Ishikawa (cell line): ENCODE measurements around the gene ZNF821.
A peak's percentile ranks its signal among the peaks of the same experiment; 100 is the strongest.

Source experiments
- CEBPB ChIP-seq: IDR thresholded peaks from 2 replicates; pipeline ENCODE4 v1.6.1; 2012
- EP300 ChIP-seq: IDR thresholded peaks from 2 replicates; pipeline ENCODE4 v1.6.1; 2012; ENCODE audit warnings: borderline replicate concordance
- RAD21 ChIP-seq: IDR thresholded peaks from 2 replicates; pipeline ENCODE4 v1.6.1; 2012; ENCODE audit warnings: low read depth
- TEAD4 ChIP-seq: IDR thresholded peaks from 2 replicates; pipeline ENCODE4 v1.6.1; 2012
- ZBTB7A ChIP-seq: IDR thresholded peaks from 2 replicates; pipeline ENCODE4 v1.6.1; 2012; ENCODE audit warnings: low read depth
- TF ChIP-seq, protein P1 (sequence below): IDR thresholded peaks from 2 replicates; pipeline ENCODE4 v1.6.1; 2012; ENCODE audit warnings: low read depth, mild to moderate bottlenecking

DNA sequence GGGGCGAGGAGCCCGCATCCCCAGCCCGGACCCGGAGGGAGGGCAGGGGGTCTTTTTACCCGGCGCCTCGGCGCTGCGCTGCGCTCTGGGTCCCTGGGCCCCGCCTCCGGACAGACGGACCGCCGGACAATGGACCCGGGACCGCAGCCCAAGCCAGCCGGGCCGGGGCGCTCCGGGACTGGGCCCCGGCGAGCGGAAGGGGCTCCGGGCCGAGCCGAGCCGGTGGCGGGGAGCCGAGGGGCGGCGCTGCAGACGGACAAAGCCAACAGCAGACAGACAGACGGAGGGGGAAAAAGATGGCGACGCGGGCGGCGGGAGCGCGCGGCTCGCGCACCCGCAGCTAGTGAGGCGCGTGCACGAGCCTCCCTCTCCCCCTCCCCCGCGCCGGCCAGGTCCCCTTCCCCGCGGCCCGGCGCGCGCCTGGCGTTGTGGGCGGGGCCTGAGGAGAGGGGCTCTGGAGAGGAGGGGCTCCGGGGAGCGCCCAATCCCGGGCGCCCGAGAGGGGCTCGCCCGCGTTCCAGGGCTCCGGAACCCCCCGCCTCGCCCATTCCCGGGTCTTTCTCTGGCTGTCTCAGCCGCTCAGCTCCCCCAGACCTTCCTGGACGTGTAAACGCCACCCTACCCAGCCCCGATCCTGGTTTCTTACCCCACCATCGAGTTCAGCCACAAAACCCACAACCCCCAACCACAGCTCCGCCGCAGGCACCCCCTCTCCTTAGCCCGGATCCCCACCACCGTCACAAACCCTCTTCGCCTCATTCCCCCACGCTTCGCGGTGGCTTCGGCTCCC lies at the start of gene ZNF821:
- TF ChIP-seq EP300 (no peak), CEBPB (no peak), ZBTB7A (peak; percentile 87), TEAD4 (no peak), RAD21 (no peak)
- TF ChIP-seq, protein P1, sequence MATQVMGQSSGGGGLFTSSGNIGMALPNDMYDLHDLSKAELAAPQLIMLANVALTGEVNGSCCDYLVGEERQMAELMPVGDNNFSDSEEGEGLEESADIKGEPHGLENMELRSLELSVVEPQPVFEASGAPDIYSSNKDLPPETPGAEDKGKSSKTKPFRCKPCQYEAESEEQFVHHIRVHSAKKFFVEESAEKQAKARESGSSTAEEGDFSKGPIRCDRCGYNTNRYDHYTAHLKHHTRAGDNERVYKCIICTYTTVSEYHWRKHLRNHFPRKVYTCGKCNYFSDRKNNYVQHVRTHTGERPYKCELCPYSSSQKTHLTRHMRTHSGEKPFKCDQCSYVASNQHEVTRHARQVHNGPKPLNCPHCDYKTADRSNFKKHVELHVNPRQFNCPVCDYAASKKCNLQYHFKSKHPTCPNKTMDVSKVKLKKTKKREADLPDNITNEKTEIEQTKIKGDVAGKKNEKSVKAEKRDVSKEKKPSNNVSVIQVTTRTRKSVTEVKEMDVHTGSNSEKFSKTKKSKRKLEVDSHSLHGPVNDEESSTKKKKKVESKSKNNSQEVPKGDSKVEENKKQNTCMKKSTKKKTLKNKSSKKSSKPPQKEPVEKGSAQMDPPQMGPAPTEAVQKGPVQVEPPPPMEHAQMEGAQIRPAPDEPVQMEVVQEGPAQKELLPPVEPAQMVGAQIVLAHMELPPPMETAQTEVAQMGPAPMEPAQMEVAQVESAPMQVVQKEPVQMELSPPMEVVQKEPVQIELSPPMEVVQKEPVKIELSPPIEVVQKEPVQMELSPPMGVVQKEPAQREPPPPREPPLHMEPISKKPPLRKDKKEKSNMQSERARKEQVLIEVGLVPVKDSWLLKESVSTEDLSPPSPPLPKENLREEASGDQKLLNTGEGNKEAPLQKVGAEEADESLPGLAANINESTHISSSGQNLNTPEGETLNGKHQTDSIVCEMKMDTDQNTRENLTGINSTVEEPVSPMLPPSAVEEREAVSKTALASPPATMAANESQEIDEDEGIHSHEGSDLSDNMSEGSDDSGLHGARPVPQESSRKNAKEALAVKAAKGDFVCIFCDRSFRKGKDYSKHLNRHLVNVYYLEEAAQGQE = no peak
